ENCODE measurements around the gene ABCC1. TPM values are rescaled to one million over a fixed set of nuclear protein-coding genes. Genes with fewer than 3 reads are reported as not detected.
A peak's percentile ranks its signal among the peaks of the same experiment; 100 is the strongest.

The ABCC1 gene
- total RNA-seq, 1 donor from 2014 or later: 38.7 TPM

- H3K4me3 Mint-ChIP-seq: no peak overlapping the region
- no peaks in the 10 kb centered on the region for H3K36me3 Mint-ChIP-seq (ENCODE audit: low read depth)
- peak; percentile 38 for TF ChIP-seq CTCF (conservative IDR thresholded peaks at IDR 0.05)
- H3K9me3 Mint-ChIP-seq: no peaks in the 10 kb centered on the region
- DNase-seq (ENCODE audit: low read depth, low spot score): no peak
- H3K27me3 Mint-ChIP-seq (ENCODE audit: low read depth): no peaks in the 10 kb centered on the region
- no peak overlapping the region for H3K27ac Mint-ChIP-seq (ENCODE audit: unreplicated experiment)
- peaks cover 4% of the 10 kb centered on the region for H3K4me1 Mint-ChIP-seq
Measured at GRCh38 chr16:16096121-16096857, 146.9 kb downstream of the ABCC1 start.

GRCh38 chr16:16096858-16097213 is 147.4 kb downstream of the ABCC1 start:
- Mint-ChIP-seq H3K4me3 (no peak overlapping the region), H3K36me3 (ENCODE audit: low read depth) (peaks cover 4% of the 10 kb centered on the region), H3K27ac (ENCODE audit: unreplicated experiment) (no peak overlapping the region), H3K4me1 (peaks cover 4% of the 10 kb centered on the region), H3K9me3 (no peaks in the 10 kb centered on the region), H3K27me3 (ENCODE audit: low read depth) (no peaks in the 10 kb centered on the region)
- DNase-seq (ENCODE audit: low read depth, low spot score): no peak
- no peak for TF ChIP-seq CTCF (conservative IDR thresholded peaks at IDR 0.05)

- no peak overlapping the region for H3K4me3 Mint-ChIP-seq
- peaks cover 17% of the 10 kb centered on the region for H3K36me3 Mint-ChIP-seq (ENCODE audit: low read depth)
Measured at GRCh38 chr16:16099320-16099719, 149.9 kb downstream of the ABCC1 start.

GRCh38 chr16:16100631-16101030 is 151.2 kb downstream of the ABCC1 start:
- TF ChIP-seq CTCF (conservative IDR thresholded peaks at IDR 0.05): no peak
- Mint-ChIP-seq H3K27ac (ENCODE audit: unreplicated experiment) (no peak overlapping the region), H3K4me1 (peaks cover 4% of the 10 kb centered on the region), H3K27me3 (ENCODE audit: low read depth) (no peaks in the 10 kb centered on the region), H3K9me3 (no peaks in the 10 kb centered on the region), H3K36me3 (ENCODE audit: low read depth) (peaks cover 21% of the 10 kb centered on the region), H3K4me3 (no peak overlapping the region)
- DNase-seq (ENCODE audit: low read depth, low spot score): no peak

More at GRCh38 chr16:16099320-16099719, 149.9 kb downstream of the ABCC1 start:
- no peaks in the 10 kb centered on the region for H3K9me3 Mint-ChIP-seq
- no peaks in the 10 kb centered on the region for H3K27me3 Mint-ChIP-seq (ENCODE audit: low read depth)
- peaks cover 4% of the 10 kb centered on the region for H3K4me1 Mint-ChIP-seq
- H3K27ac Mint-ChIP-seq (ENCODE audit: unreplicated experiment): no peak overlapping the region
- no peak for TF ChIP-seq CTCF (conservative IDR thresholded peaks at IDR 0.05)
- no peak for DNase-seq (ENCODE audit: low read depth, low spot score)

- no peak for TF ChIP-seq CTCF (conservative IDR thresholded peaks at IDR 0.05)
- H3K4me1 Mint-ChIP-seq: no peaks in the 10 kb centered on the region
- no peaks in the 10 kb centered on the region for H3K9me3 Mint-ChIP-seq
- no peak for DNase-seq (ENCODE audit: low read depth, low spot score)
- H3K4me3 Mint-ChIP-seq: no peak overlapping the region
- no peak overlapping the region for H3K27ac Mint-ChIP-seq (ENCODE audit: unreplicated experiment)
- no peaks in the 10 kb centered on the region for H3K27me3 Mint-ChIP-seq (ENCODE audit: low read depth)
- H3K36me3 Mint-ChIP-seq (ENCODE audit: low read depth): peaks cover 21% of the 10 kb centered on the region
Measured at GRCh38 chr16:16101585-16101984, 152.2 kb downstream of the ABCC1 start.

All from neural crest cell (in vitro differentiated cells).